ENCODE data around the gene NOSIP. TPM values are rescaled to one million over a fixed set of nuclear protein-coding genes. Genes with fewer than 3 reads are reported as not detected.
A peak's percentile ranks its signal among the peaks of the same experiment; 100 is the strongest.

The NOSIP gene
- total RNA-seq, 1 experiment from 2014 or later = 140 TPM

DNA sequence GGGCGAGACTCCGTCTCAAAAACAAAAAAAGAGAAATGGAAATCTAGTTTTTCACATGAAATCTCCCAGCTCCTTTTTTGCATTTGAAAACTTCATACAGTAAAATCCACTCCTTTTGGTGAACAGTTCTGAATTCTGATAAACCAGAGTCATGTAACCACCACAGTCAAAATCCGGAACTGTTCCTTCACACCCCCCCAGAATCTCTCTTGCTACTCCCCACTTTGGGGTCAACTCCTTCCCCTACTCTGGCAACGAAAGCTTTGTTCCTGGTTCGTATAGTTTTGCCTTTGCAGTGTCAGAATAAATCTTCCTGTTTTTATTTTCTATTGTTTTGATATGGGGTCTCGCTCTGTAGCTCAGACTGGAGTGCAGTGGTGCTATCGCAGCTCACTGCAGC is 28.8 kb downstream of the NOSIP start:
- DNase-seq (ENCODE audit: low read depth) = no peak

DNA sequence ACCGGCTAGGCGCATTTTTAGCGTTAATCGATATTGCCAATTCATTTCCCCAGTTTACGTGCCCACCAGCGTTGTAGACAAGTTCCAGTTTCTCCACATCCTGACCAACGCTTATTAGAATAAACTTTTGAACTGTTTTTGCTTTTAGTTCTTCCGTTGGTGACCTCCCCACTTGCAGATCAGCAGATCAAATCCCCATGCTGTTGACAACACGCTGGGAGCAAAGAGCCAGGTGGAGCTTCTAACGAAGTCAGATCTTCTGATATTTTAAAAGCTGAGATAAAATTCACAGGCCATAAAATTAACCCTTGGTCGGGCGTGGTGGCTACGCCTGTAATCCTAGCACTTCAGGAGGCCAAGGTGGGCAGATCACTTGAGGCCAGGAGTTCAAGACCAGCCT is 31.3 kb downstream of the NOSIP start:
- DNase-seq (ENCODE audit: low read depth) = no peak

DNA sequence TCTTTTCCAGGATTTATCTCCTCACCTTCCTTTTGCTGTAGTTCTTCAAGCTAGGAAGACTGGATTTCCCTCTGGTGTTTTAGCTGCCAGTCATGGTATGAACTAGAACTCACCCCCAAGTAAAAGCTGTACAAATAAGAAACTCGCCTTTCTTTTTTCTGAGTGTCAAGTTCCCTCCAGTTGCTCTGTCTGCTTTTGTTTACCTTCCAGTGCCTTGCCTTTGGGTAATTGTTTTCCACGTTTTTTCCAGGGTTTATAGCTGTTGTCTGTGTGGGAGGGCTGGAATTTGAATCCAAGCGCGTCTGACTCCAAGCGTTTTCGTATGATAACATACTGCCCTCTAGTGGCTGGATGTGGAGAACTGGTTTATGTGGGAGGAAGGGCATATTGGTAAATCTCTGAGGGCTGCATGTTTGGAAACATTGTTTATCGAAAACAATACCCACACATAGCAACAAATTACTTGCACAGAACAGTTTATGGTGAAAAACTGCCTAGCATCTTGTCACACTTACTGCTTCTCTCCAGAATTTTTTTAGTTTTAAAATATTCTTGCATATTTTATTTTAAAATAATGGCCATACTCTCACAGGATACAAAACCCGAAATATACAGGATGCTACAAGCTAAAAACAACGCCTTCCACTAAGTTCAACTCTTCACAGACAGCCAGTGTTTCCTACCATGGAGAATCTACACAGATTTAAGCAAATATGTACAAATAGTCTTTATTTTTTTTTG is 33.4 kb downstream of the NOSIP start:
- peak; percentile 73 for DNase-seq (ENCODE audit: low read depth)

DNA sequence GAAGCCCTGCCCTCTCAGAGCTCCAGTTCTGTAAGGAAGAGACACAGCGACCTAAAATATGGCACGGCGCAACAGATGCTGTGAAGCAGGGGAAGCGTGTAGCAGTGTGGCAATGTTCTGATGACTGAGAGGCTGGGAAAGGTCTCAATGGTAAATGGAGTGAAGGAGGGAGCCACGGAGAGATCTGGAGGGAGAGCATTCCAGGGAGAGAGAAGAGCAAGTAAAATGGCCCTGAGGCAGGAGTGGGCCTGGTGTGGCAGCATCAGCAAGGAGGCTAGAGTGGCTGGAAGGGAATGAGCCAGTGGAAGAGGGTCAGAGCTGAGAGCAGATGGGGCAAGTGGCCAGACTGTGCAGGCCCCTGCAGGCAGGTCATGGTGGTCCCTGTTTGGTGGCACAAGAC is 36.2 kb downstream of the NOSIP start:
- DNase-seq (ENCODE audit: low read depth) = no peak

DNA sequence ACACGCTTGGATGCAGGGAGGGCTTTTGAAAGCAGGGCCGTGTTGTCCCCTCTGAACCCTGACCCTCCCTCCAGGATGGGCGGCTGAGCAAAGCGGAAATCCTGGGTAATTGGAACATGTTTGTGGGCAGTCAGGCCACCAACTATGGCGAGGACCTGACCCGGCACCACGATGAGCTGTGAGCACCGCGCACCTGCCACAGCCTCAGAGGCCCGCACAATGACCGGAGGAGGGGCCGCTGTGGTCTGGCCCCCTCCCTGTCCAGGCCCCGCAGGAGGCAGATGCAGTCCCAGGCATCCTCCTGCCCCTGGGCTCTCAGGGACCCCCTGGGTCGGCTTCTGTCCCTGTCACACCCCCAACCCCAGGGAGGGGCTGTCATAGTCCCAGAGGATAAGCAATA is 37.3 kb downstream of the NOSIP start:
- no peak for DNase-seq (ENCODE audit: low read depth)

DNA sequence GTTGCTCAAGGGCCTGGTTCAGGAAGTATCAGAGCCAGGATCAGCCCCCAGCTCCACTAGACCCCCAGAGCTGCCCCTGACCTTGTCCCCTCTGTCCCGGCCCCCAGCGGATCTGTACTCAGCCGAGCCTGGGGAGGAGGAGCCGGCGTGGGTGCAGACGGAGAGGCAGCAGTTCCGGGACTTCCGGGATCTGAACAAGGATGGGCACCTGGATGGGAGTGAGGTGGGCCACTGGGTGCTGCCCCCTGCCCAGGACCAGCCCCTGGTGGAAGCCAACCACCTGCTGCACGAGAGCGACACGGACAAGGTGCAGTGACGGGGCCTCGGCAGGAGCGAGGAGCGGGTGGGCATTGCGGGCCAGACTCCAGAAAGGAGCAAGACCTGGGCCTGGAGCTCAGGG is 37.9 kb downstream of the NOSIP start:
- DNase-seq (ENCODE audit: low read depth) = no peak

DNA sequence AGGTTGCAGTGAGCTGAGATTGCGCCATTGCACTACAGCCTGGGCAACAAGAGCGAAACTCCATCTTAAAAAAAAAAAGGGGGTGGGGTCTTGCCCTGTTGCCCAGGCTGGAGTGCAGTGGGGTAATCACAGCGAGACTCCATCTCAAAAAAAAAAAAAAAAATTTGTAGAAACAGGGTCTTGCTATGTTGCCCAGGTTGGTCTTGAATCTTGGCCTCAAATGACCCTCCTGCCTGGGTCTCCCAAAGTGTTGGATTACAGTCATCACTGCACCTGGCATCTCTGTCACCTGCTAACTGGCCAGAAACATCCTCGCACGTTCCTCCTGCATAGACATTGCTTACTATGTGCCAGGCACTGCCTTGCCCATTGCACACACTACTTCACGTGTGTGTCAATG is 38.4 kb downstream of the NOSIP start:
- no peak for DNase-seq (ENCODE audit: low read depth)

DNA sequence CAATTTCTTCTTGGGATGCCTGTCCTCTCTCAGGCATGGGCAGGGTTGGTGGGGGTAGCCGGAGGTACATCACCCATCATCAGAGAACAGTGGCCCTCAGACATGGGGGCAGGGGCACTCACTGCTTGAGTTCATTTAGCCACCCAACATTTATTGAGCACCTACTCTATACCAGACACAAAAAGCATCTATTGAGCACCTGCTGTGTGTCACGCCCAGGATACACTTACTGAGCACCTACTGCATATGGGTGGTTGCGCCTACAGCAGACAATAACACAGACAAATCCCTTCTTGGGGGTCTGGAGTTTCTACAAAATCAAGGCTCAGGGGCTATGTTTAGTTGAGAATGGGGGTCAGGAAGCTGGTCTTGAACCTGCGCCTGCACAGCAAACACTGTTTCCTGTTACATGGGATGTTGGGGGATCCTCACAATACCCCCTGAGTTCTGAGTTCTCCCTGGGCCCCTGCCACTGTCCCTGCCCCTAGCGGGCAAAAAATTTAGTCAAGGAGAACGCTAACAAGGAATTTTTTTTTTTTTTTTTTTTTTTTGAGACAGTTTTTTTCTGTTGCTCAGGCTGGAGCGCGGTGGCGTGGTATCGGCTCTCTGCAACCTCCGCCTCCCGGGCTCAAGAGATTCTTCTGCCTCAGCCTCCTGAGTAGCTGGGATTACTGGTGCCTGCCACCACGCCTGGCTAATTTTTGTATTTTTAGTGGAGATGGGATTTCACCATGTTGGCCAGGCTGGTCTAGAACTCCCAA is 41.0 kb downstream of the NOSIP start:
- DNase-seq (ENCODE audit: low read depth) = no peak

DNA sequence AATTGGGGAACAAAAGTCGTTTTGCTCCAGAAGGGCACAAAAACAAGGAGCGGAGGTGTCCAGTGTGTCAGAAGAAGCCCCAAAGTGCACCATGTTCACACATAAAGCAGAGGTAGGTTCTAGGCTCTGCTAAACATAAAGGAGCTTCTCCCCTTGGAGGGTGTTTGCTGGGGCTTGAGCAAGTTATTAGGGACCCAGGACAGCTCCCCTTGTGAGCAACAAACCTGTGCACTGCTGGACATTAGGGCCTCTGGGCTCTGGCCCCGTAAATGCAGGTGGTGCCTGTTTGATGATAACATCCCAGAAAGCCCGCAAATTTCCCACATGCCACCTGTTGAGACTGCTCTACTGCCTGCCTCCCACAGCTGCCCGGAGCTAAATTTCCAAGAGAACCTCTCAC is 41.7 kb downstream of the NOSIP start:
- DNase-seq (ENCODE audit: low read depth) = no peak

DNA sequence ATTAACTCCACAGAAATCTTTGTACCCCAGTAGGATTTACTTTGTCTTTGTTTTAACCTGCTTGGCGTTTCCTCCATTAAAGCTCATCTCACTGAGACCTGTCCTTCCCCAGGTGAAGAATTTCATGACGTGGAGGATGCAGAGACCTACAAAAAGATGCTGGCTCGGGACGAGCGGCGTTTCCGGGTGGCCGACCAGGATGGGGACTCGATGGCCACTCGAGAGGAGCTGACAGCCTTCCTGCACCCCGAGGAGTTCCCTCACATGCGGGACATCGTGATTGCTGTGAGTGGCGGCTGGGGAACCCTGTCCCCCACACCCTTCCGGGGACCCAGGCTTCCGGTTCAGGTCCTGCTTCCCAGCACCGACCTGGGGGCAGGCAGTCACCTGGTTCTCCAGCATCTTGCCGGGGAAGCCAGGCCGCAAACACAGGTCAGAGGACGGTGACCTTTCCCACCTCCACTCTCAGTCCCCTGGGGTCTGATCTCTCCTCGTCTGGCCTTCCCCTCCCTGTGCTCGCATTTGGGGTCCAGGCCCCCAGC is 43.4 kb downstream of the NOSIP start:
- DNase-seq (ENCODE audit: low read depth) = no peak

DNA sequence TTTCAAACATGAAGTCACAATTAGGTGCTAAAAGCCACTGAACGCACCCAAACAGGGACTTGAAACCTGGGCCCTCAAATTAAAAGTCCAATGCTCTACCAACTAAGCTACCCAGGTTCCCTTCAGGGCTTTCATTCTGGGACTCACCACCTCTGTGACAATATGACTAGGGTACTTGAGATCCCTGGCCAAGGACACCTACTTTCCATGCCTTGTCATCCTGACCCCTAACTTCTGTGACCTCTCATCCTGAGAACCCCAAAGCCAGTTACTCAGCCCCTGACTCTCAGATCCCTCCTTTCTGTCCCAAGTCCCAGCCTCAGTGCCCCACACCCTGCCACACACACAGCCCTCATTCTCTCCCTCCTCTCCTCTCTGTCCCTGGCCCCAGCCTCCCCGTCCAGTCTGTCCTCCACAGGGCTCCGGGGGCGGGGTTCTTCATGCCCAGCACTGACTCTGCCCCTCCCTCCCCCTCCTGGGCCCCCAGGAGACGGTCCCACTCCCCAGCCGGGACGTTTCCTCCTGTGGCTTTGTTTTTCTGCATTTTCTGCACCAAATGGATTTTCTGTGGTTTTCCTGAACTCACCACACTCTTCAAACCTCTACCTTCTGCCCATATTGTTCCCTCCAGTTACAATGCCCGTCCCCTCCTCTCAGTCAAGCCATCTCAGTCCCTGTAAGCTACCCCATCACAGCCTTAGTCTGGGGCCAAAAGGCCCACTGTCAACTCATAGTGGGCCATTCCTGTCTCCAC is 45.5 kb downstream of the NOSIP start:
- DNase-seq (ENCODE audit: low read depth) = no peak

DNA sequence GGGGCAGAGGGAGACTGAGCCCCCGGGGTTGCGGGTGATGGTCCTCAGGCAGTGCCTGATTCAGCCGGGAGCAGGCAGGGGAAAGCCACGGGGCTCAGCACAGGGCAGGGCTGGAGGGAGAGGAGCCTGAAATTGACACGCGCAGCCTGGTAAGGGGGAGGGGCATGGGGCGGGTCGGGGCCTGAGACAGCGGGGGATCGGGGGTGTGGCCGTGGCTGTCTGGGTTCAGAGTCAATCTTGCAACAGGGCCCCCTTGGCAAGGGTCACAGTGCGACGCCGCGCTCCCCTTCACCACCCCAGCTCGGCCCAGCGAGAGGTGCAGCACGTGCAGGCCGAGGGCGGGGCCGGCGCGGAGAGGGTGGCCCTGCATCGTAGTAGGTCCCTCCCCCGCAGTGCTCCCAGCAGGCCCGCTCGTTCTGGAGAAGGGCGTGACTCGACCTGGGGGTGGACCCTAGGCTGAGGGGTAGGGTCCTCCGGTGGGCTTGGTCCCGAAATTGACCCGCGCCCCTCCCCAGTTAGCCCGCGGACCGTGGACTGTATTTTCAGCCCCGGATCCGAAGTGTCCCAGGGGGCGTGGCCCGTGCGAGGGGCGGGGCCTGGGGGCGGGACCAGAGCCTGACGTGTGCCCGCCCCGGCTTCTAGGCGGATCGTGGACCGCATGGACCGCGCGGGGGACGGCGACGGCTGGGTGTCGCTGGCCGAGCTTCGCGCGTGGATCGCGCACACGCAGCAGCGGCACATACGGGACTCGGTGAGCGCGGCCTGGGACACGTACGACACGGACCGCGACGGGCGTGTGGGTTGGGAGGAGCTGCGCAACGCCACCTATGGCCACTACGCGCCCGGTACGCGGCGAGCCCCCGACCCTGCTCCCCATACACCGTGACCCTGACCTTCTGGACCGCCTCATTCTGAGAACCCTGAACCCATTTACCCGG is 46.5 kb downstream of the NOSIP start:
- DNase-seq (ENCODE audit: low read depth) = no peak

DNA sequence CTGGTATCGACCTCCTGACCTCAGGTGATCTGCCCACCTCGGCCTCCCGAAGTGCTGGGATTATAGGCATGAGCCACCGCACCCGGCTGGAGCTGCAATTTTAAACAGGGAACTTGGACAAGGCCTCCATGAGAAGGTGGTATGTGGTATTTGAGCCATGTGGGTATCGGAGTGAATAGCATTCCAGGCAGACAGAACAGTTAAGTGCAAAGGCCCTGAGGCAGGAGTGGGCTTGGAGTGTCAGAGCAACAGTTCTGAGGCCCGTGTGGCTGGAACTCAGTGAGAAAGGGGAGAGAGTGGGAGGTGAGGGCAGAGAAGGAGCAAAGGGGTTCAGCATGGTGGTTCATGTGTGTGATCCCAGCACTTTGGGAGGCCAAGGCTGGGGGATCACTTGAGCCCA is 49.6 kb downstream of the NOSIP start:
- no peak for DNase-seq (ENCODE audit: low read depth)

DNA sequence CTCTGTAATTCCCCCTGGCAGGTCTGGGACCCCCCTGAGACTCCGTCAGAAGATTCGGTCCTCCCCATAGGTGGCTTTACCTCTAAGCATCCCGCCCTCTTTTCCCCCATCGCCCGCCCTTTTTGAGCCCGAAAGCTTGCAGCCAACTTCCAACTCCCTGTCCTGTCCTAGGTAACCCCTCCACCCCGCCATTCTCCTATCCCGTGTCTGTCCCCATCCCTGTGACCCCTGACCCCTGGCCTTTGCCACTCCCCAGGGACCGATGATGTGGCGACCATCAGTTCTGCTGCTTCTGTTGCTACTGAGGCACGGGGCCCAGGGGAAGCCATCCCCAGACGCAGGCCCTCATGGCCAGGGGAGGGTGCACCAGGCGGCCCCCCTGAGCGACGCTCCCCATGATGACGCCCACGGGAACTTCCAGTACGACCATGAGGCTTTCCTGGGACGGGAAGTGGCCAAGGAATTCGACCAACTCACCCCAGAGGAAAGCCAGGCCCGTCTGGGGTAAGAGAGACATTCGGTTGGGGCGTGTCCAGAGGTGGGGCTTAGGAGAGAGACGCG is 52.1 kb downstream of the NOSIP start:
- peak; percentile 11 for DNase-seq (ENCODE audit: low read depth)

DNA sequence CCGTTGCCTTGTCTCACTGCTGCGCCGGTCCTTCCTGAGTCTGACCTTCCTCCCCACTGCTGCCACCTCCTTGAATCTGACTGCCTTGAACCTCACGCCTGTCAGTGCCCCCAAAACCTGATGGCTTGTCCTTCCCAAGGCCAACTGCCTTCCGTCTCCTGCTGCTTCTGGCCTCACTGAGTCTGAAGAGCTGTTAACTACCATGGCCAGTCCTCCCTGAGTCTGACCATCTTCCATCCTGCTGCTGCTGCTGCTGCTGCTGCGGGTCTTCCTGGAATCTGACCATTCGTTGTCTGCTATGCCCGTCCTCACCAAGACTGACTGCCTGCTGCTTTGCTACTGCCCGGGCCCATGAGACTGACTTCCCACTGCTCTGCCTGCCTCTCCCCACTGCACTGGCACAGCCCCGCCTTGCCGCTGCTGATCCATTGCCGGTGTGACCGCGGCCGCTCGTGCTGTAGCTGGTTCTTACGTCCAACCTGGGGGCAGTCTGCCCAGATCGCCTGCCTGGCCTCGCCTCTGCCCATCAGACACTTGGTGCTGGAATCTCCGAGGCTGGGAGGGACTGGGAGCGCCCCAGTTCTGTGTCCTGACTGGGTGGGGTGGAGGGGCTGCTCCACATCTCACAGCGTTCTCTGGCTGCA is 55.4 kb downstream of the NOSIP start:
- no peak for DNase-seq (ENCODE audit: low read depth)

DNA sequence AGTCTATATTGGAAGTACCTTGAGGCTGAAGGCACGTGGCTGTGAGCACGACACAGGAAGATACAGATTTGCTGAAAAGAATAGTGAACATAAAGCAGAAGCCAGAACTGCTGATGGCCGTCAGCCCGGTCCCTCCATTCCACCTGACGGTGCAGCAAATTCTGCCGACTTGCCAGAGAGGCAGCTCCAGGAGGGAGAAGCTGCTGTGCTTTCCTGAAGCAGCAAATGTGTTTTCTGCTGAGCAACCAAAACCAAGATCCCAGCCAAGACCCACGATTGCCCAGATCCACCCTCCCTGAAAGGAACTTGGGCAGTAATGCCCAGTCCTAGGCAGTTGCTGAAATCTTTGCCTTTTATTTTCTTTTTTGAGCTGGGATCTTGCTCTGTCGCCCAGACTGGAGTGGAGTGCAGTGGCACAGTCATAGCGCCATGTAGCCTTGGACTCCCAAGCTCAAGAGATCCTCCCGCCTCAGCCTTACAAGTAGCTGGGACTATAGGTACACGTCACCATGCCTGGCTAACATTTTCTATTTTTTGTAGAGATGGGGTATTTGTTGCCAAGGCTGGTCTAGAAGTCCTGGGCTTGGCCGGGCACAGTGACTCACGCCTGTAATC is 59.5 kb downstream of the NOSIP start:
- DNase-seq (ENCODE audit: low read depth) = no peak

DNA sequence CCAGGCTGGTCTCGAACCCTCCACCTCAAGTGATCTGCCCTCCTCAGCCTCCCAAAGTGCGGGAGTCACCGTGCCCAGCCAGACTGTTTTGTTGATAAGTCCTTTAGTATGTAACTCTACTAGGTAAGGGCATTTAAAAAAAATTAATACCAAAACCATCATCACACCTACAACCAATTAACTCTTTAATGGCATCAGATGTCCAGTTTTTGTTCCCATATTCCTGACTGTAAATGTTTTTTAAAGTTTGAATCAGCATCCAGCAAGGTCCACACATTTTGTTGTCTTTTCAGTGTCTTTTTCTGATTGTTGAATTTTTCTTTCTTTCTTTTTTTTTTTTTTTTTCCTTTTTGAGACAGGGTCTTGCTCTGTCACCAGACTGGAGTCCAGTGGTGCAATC is 62.3 kb downstream of the NOSIP start:
- DNase-seq (ENCODE audit: low read depth) = no peak

DNA sequence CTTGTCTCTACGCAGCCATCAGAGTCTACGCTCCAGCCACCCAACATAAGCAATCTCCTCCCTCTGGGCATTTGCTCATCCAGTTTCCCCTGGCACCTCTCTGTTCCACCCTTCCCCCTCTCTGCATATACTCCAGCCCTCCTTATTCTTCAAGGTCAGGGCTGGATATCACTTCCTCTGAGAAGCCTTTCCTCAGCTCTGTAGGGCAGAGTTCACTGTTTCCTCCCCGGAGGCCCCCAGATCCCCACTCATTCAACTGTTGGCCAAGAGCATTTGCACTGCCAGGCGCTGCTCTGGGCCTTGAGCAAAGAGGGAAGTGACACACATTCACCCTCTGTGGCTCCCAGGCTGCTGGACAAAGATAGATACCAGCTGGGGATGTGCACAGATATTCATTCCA is 64.6 kb downstream of the NOSIP start:
- no peak for DNase-seq (ENCODE audit: low read depth)

DNA sequence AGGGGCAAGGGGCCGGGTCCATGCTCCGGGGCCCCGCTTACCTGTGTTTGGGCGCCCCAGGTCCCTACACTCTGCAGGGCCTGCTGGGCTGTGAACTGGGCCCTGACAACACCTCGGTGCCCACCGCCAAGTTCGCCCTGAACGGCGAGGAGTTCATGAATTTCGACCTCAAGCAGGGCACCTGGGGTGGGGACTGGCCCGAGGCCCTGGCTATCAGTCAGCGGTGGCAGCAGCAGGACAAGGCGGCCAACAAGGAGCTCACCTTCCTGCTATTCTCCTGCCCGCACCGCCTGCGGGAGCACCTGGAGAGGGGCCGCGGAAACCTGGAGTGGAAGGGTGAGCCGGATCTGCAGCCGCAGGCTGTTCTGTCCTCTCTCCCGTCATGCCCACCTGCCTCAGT is 66.2 kb downstream of the NOSIP start:
- DNase-seq (ENCODE audit: low read depth) = no peak

DNA sequence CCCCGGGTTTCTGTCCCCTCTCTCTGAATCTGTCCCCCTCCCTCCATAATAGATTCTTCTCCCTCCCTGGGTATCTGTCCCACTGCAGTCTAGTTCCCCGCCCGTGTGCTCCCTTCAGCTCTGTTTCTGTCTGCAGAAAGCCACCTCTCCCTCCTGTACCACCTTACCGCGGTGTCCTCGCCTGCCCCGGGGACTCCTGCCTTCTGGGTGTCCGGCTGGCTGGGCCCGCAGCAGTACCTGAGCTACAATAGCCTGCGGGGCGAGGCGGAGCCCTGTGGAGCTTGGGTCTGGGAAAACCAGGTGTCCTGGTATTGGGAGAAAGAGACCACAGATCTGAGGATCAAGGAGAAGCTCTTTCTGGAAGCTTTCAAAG is 66.6 kb downstream of the NOSIP start:
- DNase-seq (ENCODE audit: low read depth) = no peak
